Bronchial epithelial cell (primary cell): ENCODE data around the gene CFAP100. TPM values are rescaled to one million over a fixed set of nuclear protein-coding genes. Genes with fewer than 3 reads are reported as not detected.

ENCODE experiments used
- DNase-seq: peaks from one replicate; pipeline ENCODE4 v3.0.0-alpha.2; 2010; ENCODE audit warnings: low read depth
- FAIRE-seq: peaks from 2 replicates; lab custom pipeline; 2011; peaks lifted over from hg19 to GRCh38; lab: Jason Lieb, UNC
- H3K27me3 ChIP-seq: 2 replicates; pipeline ENCODE4 v1.5.1; 2011; ENCODE audit warnings: low read length; ENCODE audit not compliant: control insufficient read depth, insufficient read depth
- H3K36me3 ChIP-seq: 2 replicates; pipeline ENCODE4 v1.5.1; 2011; ENCODE audit warnings: low read length; ENCODE audit not compliant: control insufficient read depth, insufficient read depth
- H3K4me3 ChIP-seq: 2 replicates; pipeline ENCODE4 v1.5.1; 2011; ENCODE audit warnings: mild to moderate bottlenecking, low read depth, low read length, control low read depth
- CTCF ChIP-seq: IDR thresholded peaks from 2 replicates; pipeline ENCODE4 v1.5.1; 2011; ENCODE audit warnings: mild to moderate bottlenecking, moderate library complexity, low read length, control low read depth, inconsistent platforms; ENCODE audit not compliant: insufficient read depth, severe bottlenecking
- total RNA-seq: library from RNA; depleted of rRNA; stranded (reverse); fragments of >200 nt; gene quantifications from 2 replicates; pipeline ENCODE4 v1.2.1, GENCODE V29; 2014

The CFAP100 gene
- total RNA-seq, 1 donor from 2014 or later = not detected

GRCh38 chr3:126465928-126466544 lies 71.3 kb downstream of the CFAP100 start:
- TF ChIP-seq CTCF = no peak
- Histone ChIP-seq H3K36me3 (peaks cover 56% of the 10 kb centered on the region), H3K27me3 (no peaks in the 10 kb centered on the region), H3K4me3 (no peak overlapping the region)
- no peak for DNase-seq
- no peak for FAIRE-seq

DNA sequence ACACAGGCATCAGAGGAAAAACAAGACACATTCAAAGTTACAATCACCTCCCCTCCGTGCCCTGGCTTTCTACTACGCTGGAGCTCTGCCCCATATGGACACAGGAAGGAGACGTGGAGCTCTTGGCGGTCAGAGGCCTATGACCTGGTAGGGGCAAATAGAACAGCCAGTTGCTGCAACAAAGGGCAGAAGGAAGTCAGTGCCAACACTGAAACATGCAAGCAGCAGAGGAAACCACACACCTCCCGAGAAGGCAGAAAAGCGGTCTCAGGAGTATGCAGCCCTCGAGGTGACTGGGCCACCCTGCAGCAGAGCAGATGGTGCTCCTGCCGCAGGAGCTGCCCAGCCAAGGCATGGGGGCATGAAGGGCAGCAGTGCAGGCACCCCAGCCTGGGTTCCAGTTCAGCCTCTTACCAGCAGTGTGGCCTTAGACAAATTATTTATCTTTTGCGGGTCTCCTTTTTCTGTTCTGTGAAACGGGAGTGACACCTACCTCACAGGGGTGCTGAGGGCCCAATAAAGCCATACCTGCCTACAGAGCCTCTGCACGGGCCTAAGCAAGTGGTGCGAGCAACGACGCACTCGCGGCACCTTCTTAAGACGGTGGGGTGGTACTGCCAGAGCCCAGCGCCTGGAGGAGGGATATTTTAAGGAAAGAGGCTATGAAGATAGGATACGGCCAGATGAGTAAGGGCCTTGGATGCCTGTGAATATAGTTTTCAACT lies 72.3 kb downstream of the CFAP100 start:
- TF ChIP-seq CTCF = no peak
- DNase-seq = no peak
- Histone ChIP-seq H3K27me3 (no peaks in the 10 kb centered on the region), H3K4me3 (no peak overlapping the region), H3K36me3 (peaks cover 52% of the 10 kb centered on the region)
- no peak for FAIRE-seq

GRCh38 chr3:126467611-126467955 lies 72.9 kb downstream of the CFAP100 start:
- peaks cover 47% of the 10 kb centered on the region for H3K36me3 ChIP-seq
- H3K4me3 ChIP-seq = no peak overlapping the region
- TF ChIP-seq CTCF = no peak
- no peaks in the 10 kb centered on the region for H3K27me3 ChIP-seq
- FAIRE-seq (no peak), DNase-seq (no peak)

DNA sequence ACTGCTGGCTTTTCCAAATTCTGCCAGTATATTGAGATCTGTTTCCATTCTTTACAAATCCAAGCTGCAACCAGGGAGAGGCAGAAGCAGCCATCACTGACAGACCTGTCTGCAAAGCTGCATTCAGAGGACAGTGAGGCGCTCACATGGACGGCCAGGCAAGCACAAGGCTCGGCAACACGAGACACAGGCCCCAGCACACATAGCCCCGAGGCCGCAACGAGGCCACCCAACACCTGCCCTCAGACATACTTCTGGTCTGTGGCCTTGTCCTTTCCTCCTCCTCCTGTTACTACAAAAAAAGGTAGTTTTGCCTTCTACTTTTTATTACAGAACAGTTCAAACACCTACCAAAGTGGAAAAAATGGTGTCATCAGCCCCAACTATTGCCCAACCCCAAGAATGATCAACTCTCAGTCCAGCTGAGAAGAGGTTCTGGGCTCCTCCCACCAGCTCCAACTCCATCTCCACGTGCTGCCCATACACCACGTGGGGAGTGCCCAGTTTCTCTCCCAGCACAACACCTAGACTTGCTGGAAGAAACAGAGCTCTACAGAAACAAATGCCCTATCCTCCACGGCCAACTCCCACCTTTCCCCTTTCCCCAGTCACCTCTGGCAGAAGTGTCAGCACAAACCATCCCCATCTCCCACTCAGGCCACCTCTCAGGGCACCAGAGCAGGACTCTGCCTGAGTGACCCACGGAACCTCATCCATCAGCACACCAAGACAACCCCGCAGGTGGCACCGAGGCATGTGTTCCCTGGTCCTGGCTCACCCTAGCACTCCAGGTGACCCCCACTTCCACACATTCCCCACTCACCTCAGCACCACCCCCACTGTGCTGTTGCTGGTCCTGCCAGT lies 73.6 kb downstream of the CFAP100 start:
- Histone ChIP-seq H3K27me3 (no peaks in the 10 kb centered on the region), H3K4me3 (no peak overlapping the region), H3K36me3 (peaks cover 45% of the 10 kb centered on the region)
- no peak for TF ChIP-seq CTCF
- no peak for DNase-seq
- peak; percentile 32 for FAIRE-seq

DNA sequence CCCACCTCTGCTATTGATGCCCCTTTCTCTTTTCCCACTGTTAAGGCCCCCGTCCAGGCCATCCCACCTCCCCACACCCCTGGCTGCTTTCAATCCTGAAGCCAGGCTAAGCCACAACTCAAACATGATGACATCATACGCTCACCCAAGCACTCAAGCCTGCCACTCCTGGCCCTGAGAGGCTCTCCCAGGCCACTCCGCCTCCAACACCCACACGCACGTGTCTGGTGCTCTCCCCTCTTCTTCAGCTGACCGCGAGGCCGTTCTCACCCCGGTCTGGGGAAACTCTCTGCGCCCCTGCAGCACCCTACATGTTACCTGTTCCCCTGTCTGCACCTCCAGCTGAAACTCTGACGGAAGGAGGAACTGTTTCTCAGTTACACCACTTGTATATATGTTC lies 74.8 kb downstream of the CFAP100 start:
- Histone ChIP-seq H3K27me3 (no peaks in the 10 kb centered on the region), H3K36me3 (peaks cover 43% of the 10 kb centered on the region), H3K4me3 (no peak overlapping the region)
- no peak for FAIRE-seq
- TF ChIP-seq CTCF = no peak
- DNase-seq = no peak
